A673 (cell line): ENCODE data around the gene FPR3.

Experiments
- CTCF ChIP-seq: fragments of 300-800, 200-600 bp; sonication (generic); conservative IDR thresholded peaks from 2 replicates; pipeline ENCODE4 v1.5.1; 2017; ENCODE audit warnings: low read depth, mild to moderate bottlenecking, antibody characterized with exemption, low read length, moderate library complexity, mixed read lengths
- EZH2 ChIP-seq: fragments of 200-600 bp; sonication (generic); IDR thresholded peaks from 2 replicates; pipeline ENCODE4 v1.6.1; 2017; ENCODE audit warnings: borderline replicate concordance, low read depth, mild to moderate bottlenecking, mixed read lengths, antibody characterized with exemption, low read length; ENCODE audit not compliant: poor library complexity, severe bottlenecking

- TF ChIP-seq CTCF (no peak), EZH2 (no peak)
Measured at GRCh38 chr19:51786646-51787494, 8.1 kb upstream of the FPR3 start.
